H9 (cell line): Measurements from ENCODE around the gene GRB10. TPM values are rescaled to one million over a fixed set of nuclear protein-coding genes. Genes with fewer than 3 reads are reported as not detected.

Experiments used
- DNase-seq: peaks from one replicate; pipeline ENCODE4 v3.0.0-alpha.2; 2017
- H2AFZ ChIP-seq: one replicate; pipeline ENCODE4 v1.6.1; 2013; ENCODE audit warnings: mild to moderate bottlenecking, low read length, control low read depth, moderate library complexity
- H2AK5ac ChIP-seq: 2 replicates; pipeline ENCODE4 v1.6.1; 2013; ENCODE audit warnings: low read length, control low read depth, mixed read lengths; ENCODE audit not compliant: insufficient read length
- H2BK120ac ChIP-seq: one replicate; pipeline ENCODE4 v1.6.1; 2013; ENCODE audit warnings: low read depth, mild to moderate bottlenecking, low read length, control low read depth, inconsistent platforms; ENCODE audit not compliant: poor library complexity, severe bottlenecking
- H2BK12ac ChIP-seq: 2 replicates; pipeline ENCODE4 v1.6.1; 2013; ENCODE audit warnings: low read length, control low read depth, mixed read lengths, low read depth; ENCODE audit not compliant: insufficient read length
- H2BK15ac ChIP-seq: 2 replicates; pipeline ENCODE4 v1.6.1; 2013; ENCODE audit warnings: low read depth, low read length, control low read depth
- H2BK20ac ChIP-seq: one replicate; pipeline ENCODE4 v1.6.1; 2013; ENCODE audit warnings: low read depth, mild to moderate bottlenecking, low read length, control low read depth, inconsistent platforms; ENCODE audit not compliant: poor library complexity, severe bottlenecking
- H2BK5ac ChIP-seq: 2 replicates; pipeline ENCODE4 v1.6.1; 2013; ENCODE audit warnings: low read length, control low read depth, mixed read lengths; ENCODE audit not compliant: insufficient read length
- H3K14ac ChIP-seq: 2 replicates; pipeline ENCODE4 v1.6.1; 2013; ENCODE audit warnings: low read length, control low read depth; ENCODE audit not compliant: insufficient read depth
- H3K18ac ChIP-seq: 2 replicates; pipeline ENCODE4 v1.6.1; 2013; ENCODE audit warnings: low read depth, mild to moderate bottlenecking, mixed read lengths, low read length, control low read depth; ENCODE audit not compliant: insufficient read length
- H3K23ac ChIP-seq: 2 replicates; pipeline ENCODE4 v1.6.1; 2013; ENCODE audit warnings: low read length, control low read depth, mixed read lengths, low read depth; ENCODE audit not compliant: insufficient read length
- H3K23me2 ChIP-seq: 2 replicates; pipeline ENCODE4 v1.6.1; 2013; ENCODE audit warnings: low read depth, mild to moderate bottlenecking, mixed read lengths, low read length, control low read depth; ENCODE audit not compliant: insufficient read length, poor library complexity, severe bottlenecking
- H3K27ac ChIP-seq: 2 replicates; pipeline ENCODE4 v1.5.1; 2013; ENCODE audit warnings: low read length, control low read depth, mixed read lengths, low read depth; ENCODE audit not compliant: insufficient read length
- H3K27me3 ChIP-seq: 2 replicates; pipeline ENCODE4 v1.6.1; 2013; ENCODE audit warnings: low read length, control low read depth, inconsistent platforms; ENCODE audit not compliant: insufficient read depth
- H3K4ac ChIP-seq: 2 replicates; pipeline ENCODE4 v1.6.1; 2013; ENCODE audit warnings: low read depth, mild to moderate bottlenecking, control low read depth, inconsistent platforms, low read length, moderate library complexity
- H3K4me1 ChIP-seq: 2 replicates; pipeline ENCODE4 v1.6.1; 2013; ENCODE audit warnings: low read length, control low read depth, inconsistent platforms; ENCODE audit not compliant: insufficient read depth
- H3K4me2 ChIP-seq: 2 replicates; pipeline ENCODE4 v1.6.1; 2013; ENCODE audit warnings: low read length, control low read depth, mixed read lengths; ENCODE audit not compliant: insufficient read length, insufficient read depth
- H3K56ac ChIP-seq: 2 replicates; pipeline ENCODE4 v1.6.1; 2013; ENCODE audit warnings: low read depth, mild to moderate bottlenecking, mixed read lengths, low read length, control low read depth; ENCODE audit not compliant: insufficient read length
- H3K79me1 ChIP-seq: 2 replicates; pipeline ENCODE4 v1.6.1; 2013; ENCODE audit warnings: low read depth, mild to moderate bottlenecking, moderate library complexity, low read length, control low read depth, inconsistent platforms; ENCODE audit not compliant: insufficient read depth, poor library complexity, severe bottlenecking
- H3K79me2 ChIP-seq: 2 replicates; pipeline ENCODE4 v1.6.1; 2013; ENCODE audit warnings: low read length, control low read depth, inconsistent platforms; ENCODE audit not compliant: insufficient read depth
- H3K9ac ChIP-seq: 2 replicates; pipeline ENCODE4 v1.6.1; 2013; ENCODE audit warnings: low read length, control low read depth, mixed read lengths; ENCODE audit not compliant: insufficient read length; ENCODE audit errors: extremely low read depth
- H3K9me3 ChIP-seq: one replicate; pipeline ENCODE4 v1.6.1; 2013; ENCODE audit warnings: low read depth, low read length, inconsistent platforms; ENCODE audit not compliant: control insufficient read depth
- H3T11ph ChIP-seq: one replicate; pipeline ENCODE4 v1.6.1; 2013; ENCODE audit warnings: mild to moderate bottlenecking, low read length, control low read depth, inconsistent platforms
- H4K20me1 ChIP-seq: one replicate; pipeline ENCODE4 v1.6.1; 2013; ENCODE audit not compliant: control insufficient read depth, insufficient read length, insufficient read depth
- H4K5ac ChIP-seq: 2 replicates; pipeline ENCODE4 v1.6.1; 2013; ENCODE audit warnings: low read depth, mild to moderate bottlenecking, mixed read lengths, low read length, control low read depth; ENCODE audit not compliant: insufficient read length
- H4K8ac ChIP-seq: replicated peaks from 2 replicates; pipeline ENCODE4 v1.6.1; 2013; ENCODE audit warnings: low read length, control low read depth, mixed read lengths, low read depth; ENCODE audit not compliant: insufficient read length
- H4K91ac ChIP-seq: 2 replicates; pipeline ENCODE4 v1.6.1; 2013; ENCODE audit warnings: low read depth, mild to moderate bottlenecking, moderate library complexity, mixed read lengths, low read length, control low read depth; ENCODE audit not compliant: insufficient read length
- H3K27ac Mint-ChIP-seq, 3 experiments: 2 replicates in 2 of 3; 3 replicates in 1 of 3; pipeline ENCODE4 v1.8.0; 2020 to 2021; ENCODE audit warnings: mixed read lengths in 3 of 3, mild to moderate bottlenecking in 1 of 3, moderate library complexity in 1 of 3
- H3K27me3 Mint-ChIP-seq: 2 replicates; pipeline ENCODE4 v1.8.0; 2021; ENCODE audit warnings: low read depth, mild to moderate bottlenecking, moderate library complexity, mixed read lengths
- H3K36me3 Mint-ChIP-seq, 3 experiments: 2 replicates in 2 of 3; 3 replicates in 1 of 3; pipeline ENCODE4 v1.8.0; 2020 to 2021; ENCODE audit warnings: low read depth in 3 of 3, mixed read lengths in 3 of 3; ENCODE audit not compliant: insufficient read depth in 1 of 3
- H3K4me1 Mint-ChIP-seq, 2 experiments: 2 replicates each; pipeline ENCODE4 v1.8.0; 2020; ENCODE audit warnings: mixed read lengths in 2 of 2
- H3K4me3 Mint-ChIP-seq, 2 experiments: 2 replicates in 1 of 2; 3 replicates in 1 of 2; pipeline ENCODE4 v1.8.0; 2020 to 2021; ENCODE audit warnings: mild to moderate bottlenecking in 2 of 2, mixed read lengths in 2 of 2, moderate library complexity in 1 of 2
- H3K9me3 Mint-ChIP-seq, 2 experiments: 2 replicates in 1 of 2; 3 replicates in 1 of 2; pipeline ENCODE4 v1.8.0; 2020; ENCODE audit warnings: mild to moderate bottlenecking in 2 of 2, mixed read lengths in 2 of 2, moderate library complexity in 1 of 2
- CTCF ChIP-seq: fragments of 200-600 bp; sonication (generic); conservative IDR thresholded peaks from 3 replicates; pipeline ENCODE4 v1.8.0; 2021; ENCODE audit warnings: antibody characterized with exemption, mild to moderate bottlenecking
- WGBS: extraction: QIAGEN DNeasy Blood & Tissue Kit; methylation state at CpG from one replicate; pipeline ENCODE4 v1.1.7; 2013; ENCODE audit warnings: missing lambda C conversion rate, low lambda C conversion rate, mixed read lengths; ENCODE audit not compliant: insufficient read length; ENCODE audit errors: extremely low coverage; 5-methylcytosine and 5-hydroxymethylcytosine counted together
- total RNA-seq: library from RNA; stranded (reverse); gene quantifications from 2 replicates; pipeline ENCODE4 v1.2.1, GENCODE V29; 2021

Gene GRB10
- total RNA-seq, 1 experiment from 2014 or later, result 108 TPM

GRCh38 chr7:50662041-50662694 lies 120.5 kb downstream of the GRB10 start:
- no peak for DNase-seq
- no peaks in the 10 kb centered on the region for H3K27me3 Mint-ChIP-seq

More at GRCh38 chr7:50662041-50662694, 120.5 kb downstream of the GRB10 start:
- Histone ChIP-seq H3K4me1 (no peaks in the 10 kb centered on the region), H3K27ac (no peak overlapping the region), H2BK12ac (no peak overlapping the region), H3K79me1 (no peaks in the 10 kb centered on the region), H3K27me3 (no peaks in the 10 kb centered on the region), H2BK120ac (no peak overlapping the region), H3K4ac (no peak overlapping the region), H3K9ac (no peak overlapping the region), H2BK5ac (no peak overlapping the region), H2AFZ (no peak overlapping the region), H4K5ac (no peak overlapping the region), H2AK5ac (no peak overlapping the region), H3K14ac (no peak overlapping the region), H4K20me1 (no peaks in the 10 kb centered on the region), H4K8ac (no peak overlapping the region), H3K23me2 (no peaks in the 10 kb centered on the region), H3K23ac (no peak overlapping the region), H2BK20ac (no peak overlapping the region), H3K56ac (no peak overlapping the region), H3K4me2 (no peak overlapping the region), H2BK15ac (no peak overlapping the region), H3K18ac (no peak overlapping the region), H3T11ph (no peak overlapping the region), H3K9me3 (no peaks in the 10 kb centered on the region), H4K91ac (no peak overlapping the region), H3K79me2 (no peaks in the 10 kb centered on the region)
- Mint-ChIP-seq H3K9me3 (no peaks in the 10 kb centered on the region), H3K36me3 (peaks cover 15 to 55% (median 35%) of the 10 kb centered on the region in 3 experiments; a peak in 6 of 7 replicates), H3K4me3 (no peak overlapping the region), H3K27ac (peak overlapping the region in 1 of 3 experiments; percentile 52; a peak in 3 of 7 replicates), H3K4me1 (no peaks in the 10 kb centered on the region)
- WGBS, result no CpG with 5 or more reads among the region's 4 CpGs
- no peak for TF ChIP-seq CTCF
